ENCODE results near the gene MYMK. TPM values are rescaled to one million over a fixed set of nuclear protein-coding genes. Genes with fewer than 3 reads are reported as not detected.

Gene MYMK
- total RNA-seq, 2 donors from 2014 or later, result not detected

- no peak for DNase-seq
- H3K4me3 ChIP-seq (ENCODE audit: low read length), result no peak overlapping the region
- no peak overlapping the region for H3K27ac Mint-ChIP-seq
- no peak overlapping the region for H3K4me3 Mint-ChIP-seq
- no peaks in the 10 kb centered on the region for H3K27me3 ChIP-seq (ENCODE audit: control insufficient read depth, insufficient read depth, low read length, poor library complexity, severe bottlenecking)
- no peaks in the 10 kb centered on the region for H3K27me3 Mint-ChIP-seq (ENCODE audit: insufficient read depth)
- H3K4me1 ChIP-seq (ENCODE audit: control insufficient read depth, insufficient read depth, low read length), result no peaks in the 10 kb centered on the region
- no peaks in the 10 kb centered on the region for H3K9me3 Mint-ChIP-seq
- 84 to 92% methylated on average over 10 to 17 of the region's 17 CpGs for WGBS, 2 experiments (ENCODE audit: insufficient coverage in 1 of 2, insufficient read length in 1 of 2)
- no peaks in the 10 kb centered on the region for H3K4me1 Mint-ChIP-seq
- H3K36me3 ChIP-seq (ENCODE audit: control insufficient read depth, insufficient read depth, low read length), result no peaks in the 10 kb centered on the region
- H3K9ac ChIP-seq (ENCODE audit: extremely low read depth, low read length, poor library complexity, severe bottlenecking), result no peak overlapping the region
- TF ChIP-seq, protein P1, sequence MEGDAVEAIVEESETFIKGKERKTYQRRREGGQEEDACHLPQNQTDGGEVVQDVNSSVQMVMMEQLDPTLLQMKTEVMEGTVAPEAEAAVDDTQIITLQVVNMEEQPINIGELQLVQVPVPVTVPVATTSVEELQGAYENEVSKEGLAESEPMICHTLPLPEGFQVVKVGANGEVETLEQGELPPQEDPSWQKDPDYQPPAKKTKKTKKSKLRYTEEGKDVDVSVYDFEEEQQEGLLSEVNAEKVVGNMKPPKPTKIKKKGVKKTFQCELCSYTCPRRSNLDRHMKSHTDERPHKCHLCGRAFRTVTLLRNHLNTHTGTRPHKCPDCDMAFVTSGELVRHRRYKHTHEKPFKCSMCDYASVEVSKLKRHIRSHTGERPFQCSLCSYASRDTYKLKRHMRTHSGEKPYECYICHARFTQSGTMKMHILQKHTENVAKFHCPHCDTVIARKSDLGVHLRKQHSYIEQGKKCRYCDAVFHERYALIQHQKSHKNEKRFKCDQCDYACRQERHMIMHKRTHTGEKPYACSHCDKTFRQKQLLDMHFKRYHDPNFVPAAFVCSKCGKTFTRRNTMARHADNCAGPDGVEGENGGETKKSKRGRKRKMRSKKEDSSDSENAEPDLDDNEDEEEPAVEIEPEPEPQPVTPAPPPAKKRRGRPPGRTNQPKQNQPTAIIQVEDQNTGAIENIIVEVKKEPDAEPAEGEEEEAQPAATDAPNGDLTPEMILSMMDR (conservative IDR thresholded peaks at IDR 0.05), result no peak
- no peaks in the 10 kb centered on the region for H3K36me3 Mint-ChIP-seq (ENCODE audit: low read depth)
- H3K27ac ChIP-seq (ENCODE audit: low read depth, low read length), result no peak overlapping the region
- H3K9me3 ChIP-seq (ENCODE audit: control insufficient read depth, low read length), result no peaks in the 10 kb centered on the region
These were observed 9.0 kb downstream of the MYMK start for GRCh38 chr9:133515615-133516255.

- Mint-ChIP-seq H3K9me3 (no peaks in the 10 kb centered on the region), H3K4me3 (no peak overlapping the region), H3K36me3 (ENCODE audit: low read depth) (no peaks in the 10 kb centered on the region), H3K27ac (no peak overlapping the region), H3K4me1 (no peaks in the 10 kb centered on the region), H3K27me3 (ENCODE audit: insufficient read depth) (no peaks in the 10 kb centered on the region)
- Histone ChIP-seq H3K4me3 (ENCODE audit: low read length) (no peak overlapping the region), H3K4me1 (ENCODE audit: control insufficient read depth, insufficient read depth, low read length) (no peaks in the 10 kb centered on the region), H3K9ac (ENCODE audit: extremely low read depth, low read length, poor library complexity, severe bottlenecking) (no peak overlapping the region), H3K9me3 (ENCODE audit: control insufficient read depth, low read length) (no peaks in the 10 kb centered on the region), H3K27ac (ENCODE audit: low read depth, low read length) (no peak overlapping the region), H3K36me3 (ENCODE audit: control insufficient read depth, insufficient read depth, low read length) (no peaks in the 10 kb centered on the region), H3K27me3 (ENCODE audit: control insufficient read depth, insufficient read depth, low read length, poor library complexity, severe bottlenecking) (no peaks in the 10 kb centered on the region)
- DNase-seq, result no peak
- 92 to 95% methylated on average over 10 of the region's 10 CpGs for WGBS, 2 experiments (ENCODE audit: insufficient coverage in 1 of 2, insufficient read length in 1 of 2)
- TF ChIP-seq, protein P1 (conservative IDR thresholded peaks at IDR 0.05), result no peak
These were observed 9.5 kb downstream of the MYMK start for GRCh38 chr9:133515240-133515610.

GRCh38 chr9:133514460-133515239, 10.1 kb downstream of the MYMK start:
- Mint-ChIP-seq H3K36me3 (ENCODE audit: low read depth) (no peaks in the 10 kb centered on the region), H3K4me1 (peaks cover 2% of the 10 kb centered on the region), H3K27me3 (ENCODE audit: insufficient read depth) (no peaks in the 10 kb centered on the region), H3K9me3 (no peaks in the 10 kb centered on the region), H3K27ac (no peak overlapping the region), H3K4me3 (no peak overlapping the region)
- Histone ChIP-seq H3K4me3 (ENCODE audit: low read length) (no peak overlapping the region), H3K9ac (ENCODE audit: extremely low read depth, low read length, poor library complexity, severe bottlenecking) (no peak overlapping the region), H3K4me1 (ENCODE audit: control insufficient read depth, insufficient read depth, low read length) (peaks cover under 1% of the 10 kb centered on the region), H3K9me3 (ENCODE audit: control insufficient read depth, low read length) (no peaks in the 10 kb centered on the region), H3K36me3 (ENCODE audit: control insufficient read depth, insufficient read depth, low read length) (no peaks in the 10 kb centered on the region), H3K27ac (ENCODE audit: low read depth, low read length) (no peak overlapping the region), H3K27me3 (ENCODE audit: control insufficient read depth, insufficient read depth, low read length, poor library complexity, severe bottlenecking) (no peaks in the 10 kb centered on the region)
- WGBS, 2 experiments (ENCODE audit: insufficient coverage in 1 of 2, insufficient read length in 1 of 2), result 83 to 88% methylated on average over 5 to 14 of the region's 14 CpGs
- TF ChIP-seq, protein P1 (conservative IDR thresholded peaks at IDR 0.05), result no peak
- DNase-seq, result no peak
